HG03039 (cell line): ENCODE data around the gene RAB33B.

Source experiments
- ATAC-seq: cut with Tn5 transposase; IDR thresholded peaks from one replicate; pipeline ENCODE4 v1.9.1; 2021; ENCODE audit warnings: mild to moderate bottlenecking, moderate library complexity; ENCODE audit not compliant: unreplicated experiment

RAB33B gene

DNA sequence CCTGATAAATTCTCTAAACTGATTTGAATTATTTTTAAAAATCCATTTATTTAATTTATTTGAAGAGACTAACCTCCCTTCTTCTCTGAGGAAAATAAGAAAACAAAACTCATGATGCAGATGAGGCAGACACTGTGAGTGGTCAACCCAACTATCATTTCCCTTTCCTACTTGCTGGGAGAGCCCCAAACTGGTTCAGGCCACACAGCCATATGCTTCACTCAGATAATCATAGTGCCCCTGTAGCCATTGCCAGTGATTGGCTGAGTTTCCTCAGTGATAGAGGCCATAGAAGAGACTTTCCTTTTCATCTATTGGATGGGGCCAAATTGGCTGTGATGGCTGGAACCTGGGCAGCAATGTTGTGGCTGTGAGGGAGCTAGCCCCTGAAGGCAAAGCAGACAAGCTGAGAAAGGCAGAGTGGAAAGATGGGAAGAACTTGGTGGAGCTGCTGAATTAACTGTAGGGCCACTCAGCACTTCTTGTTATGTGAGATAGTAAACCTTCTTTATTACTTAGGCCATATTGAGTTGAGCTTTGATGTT, 49.8 kb downstream of the RAB33B start:
- no peak for ATAC-seq

DNA sequence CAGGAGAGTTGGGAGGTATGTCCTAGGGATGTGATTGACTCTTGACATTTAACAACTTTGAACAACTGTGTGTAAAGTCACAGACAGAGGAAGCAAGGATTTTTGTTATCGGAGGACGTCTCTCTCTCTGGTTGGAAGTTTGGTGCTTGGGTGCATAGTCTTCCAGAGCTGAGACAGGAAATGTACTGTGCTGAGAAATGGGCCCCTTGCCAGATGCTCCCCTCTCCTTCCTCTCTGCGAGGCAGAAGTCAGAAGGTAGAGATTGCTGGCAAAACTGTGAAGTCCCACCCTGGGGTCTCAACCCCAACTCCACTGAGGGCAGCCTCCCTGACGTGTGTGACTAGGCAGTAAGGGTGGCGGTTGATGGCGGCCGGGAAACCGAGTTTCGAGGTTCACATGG, 52.9 kb downstream of the RAB33B start:
- ATAC-seq = no peak

DNA sequence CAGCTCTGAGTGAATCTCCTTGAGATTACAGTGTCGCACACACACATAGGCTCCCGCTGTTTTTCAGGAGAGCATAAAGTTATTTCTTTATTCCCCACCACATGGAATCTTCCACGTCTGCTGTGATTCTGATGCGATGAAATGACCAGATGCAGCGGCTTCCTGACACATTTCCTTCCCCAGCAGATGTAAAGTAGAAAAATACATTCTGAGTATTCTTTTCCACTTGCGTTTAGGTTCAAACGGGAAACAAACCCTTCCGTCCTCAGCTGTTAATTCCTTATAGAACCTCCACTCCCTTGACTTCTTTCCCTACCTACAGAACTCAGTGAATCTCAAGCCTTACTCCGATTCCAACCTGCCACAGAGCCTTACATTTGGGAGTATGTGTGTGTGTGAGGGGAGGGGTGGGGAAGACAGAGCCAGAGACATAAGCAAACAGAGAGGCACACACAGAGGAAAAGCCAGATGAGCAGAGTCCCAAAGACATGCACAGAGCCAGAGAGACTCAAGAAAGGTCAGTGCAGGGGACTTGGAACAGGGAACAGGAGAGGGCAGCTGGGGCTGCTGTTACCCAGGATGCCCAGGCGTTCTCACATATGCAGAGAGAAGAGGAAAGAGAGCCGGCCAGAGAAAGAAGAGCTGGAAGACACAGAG, 54.8 kb downstream of the RAB33B start:
- no peak for ATAC-seq

DNA sequence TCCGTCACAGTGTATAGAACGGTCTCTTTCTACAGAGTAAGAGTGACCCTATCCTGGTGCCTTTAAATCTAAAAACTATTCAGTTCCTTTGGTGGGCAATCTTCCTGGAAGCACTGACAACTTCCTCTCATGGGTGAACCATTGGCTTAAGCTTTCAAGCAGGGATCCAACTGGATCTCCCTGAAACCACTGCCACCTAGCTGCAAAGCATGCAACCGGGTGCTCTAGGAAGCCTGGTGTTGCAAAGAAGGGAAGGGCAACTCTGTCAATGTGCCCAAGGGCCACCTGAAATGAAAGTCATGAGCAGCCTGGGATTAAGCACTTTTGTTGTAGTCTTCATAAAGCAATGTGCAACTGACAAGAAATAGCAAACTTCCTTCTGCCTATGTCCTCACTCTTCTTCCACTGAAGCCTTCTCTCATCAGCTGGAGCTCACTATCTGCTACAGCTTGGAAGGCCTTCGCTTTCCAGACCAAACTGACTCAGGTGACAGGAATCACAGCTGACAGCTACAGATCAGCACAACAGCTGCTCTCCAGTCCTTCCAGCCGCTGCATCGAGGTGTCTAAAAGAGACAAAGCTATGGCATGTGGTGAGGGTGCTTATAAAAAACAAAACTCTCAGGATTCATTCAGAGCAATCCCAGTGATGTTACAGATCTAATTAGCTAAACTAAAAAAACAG, 55.9 kb downstream of the RAB33B start:
- no peak for ATAC-seq

DNA sequence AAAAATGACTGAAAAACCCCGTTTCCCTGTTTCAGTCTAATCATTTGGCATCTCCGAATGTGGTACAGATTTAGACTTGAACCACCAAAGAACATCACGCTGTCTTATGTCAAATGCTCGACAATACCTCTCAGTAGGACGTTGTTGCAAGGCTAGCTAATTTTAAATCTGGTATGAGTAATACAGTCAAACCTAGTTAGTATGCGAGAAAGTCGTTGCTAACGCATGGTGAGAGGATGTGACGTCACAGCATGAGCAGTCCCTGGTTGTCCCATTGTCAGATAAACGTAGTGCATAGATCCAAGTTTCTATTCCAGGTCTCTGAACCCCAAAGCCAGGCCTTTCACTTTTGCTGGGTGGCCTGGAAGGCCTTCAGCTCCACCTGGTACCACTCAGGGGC, 57.4 kb downstream of the RAB33B start:
- ATAC-seq = no peak

DNA sequence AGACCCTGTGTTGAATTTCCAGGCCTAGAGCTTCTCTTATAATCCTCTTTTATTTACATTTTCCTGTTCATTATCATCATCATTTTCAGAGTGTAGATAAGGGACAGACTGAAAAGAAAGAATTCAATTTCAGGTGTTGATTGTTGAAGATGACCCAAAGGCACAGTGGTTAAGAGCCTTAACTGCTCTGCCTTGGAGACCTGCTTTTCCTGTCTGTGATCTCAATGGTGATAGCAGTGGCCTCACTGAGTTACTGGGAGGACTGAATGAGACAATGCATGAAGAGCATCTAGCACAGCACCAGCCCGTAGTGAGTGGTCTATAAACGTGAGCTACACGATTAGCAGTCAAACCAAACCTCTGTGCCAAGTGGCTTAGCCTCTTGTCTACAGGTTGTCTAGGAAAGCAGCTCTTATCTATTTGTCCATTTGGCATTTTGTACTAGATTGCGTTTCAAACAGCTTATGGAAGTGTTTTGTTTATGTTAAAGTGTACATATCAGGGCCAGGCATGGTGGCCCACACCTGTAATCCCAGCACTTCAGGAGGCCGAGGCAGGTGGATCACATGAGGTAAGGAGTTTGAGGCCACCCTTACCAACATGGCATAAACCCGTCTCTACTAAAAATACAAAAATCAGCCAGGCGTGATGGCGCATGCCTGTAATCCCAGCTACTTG, 60.6 kb downstream of the RAB33B start:
- ATAC-seq = no peak

DNA sequence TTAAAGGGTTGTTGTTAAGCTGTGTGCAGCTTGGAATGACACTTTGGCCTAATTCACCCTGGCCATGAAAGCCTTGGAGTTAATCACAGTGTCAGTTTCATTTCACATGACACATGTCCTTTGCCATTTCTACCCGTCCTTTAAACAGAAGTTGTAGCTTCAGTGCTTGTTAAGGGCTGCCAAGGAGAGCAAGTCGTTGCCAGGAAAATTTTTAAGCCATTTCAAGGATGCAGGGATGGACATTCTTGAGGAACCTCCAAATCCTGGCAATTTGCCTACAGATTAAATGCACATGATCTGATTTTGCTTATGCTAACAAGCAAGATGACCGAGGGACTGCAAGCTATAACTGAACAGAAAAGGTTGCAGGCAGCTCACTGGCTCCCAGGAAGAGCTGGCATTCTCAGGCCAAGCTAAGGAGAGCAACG, 61.6 kb downstream of the RAB33B start:
- no peak for ATAC-seq

DNA sequence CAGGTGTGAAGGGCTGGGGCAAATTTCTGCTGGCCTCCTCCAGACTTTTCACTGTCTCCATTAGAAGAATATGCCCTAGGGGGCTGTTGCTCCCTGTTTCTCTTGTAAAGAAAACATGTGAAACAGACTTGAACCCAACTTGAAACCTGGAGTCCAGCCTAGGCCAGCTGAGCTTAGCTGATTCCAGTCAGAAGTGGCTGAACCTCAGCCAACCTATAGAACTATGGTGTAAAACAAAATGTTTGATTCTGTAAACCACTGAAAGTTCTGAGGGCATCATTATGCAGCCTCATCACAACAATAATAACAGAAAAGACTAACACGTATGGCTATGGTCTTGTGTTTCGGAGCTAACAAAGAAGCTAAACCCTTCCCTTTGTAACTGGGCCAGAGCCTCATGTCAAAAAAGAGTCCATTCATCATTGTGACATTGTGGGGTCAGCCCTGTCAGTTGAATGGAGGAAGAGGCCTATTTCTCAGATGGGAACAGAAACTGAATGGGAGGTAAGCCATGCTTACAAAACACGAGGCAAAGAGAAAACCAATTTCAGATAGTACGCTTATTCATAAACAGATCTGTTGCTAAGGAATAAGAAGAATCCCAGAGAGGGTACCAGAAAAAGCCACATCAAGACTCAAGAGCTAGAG, 68.0 kb downstream of the RAB33B start:
- no peak for ATAC-seq

DNA sequence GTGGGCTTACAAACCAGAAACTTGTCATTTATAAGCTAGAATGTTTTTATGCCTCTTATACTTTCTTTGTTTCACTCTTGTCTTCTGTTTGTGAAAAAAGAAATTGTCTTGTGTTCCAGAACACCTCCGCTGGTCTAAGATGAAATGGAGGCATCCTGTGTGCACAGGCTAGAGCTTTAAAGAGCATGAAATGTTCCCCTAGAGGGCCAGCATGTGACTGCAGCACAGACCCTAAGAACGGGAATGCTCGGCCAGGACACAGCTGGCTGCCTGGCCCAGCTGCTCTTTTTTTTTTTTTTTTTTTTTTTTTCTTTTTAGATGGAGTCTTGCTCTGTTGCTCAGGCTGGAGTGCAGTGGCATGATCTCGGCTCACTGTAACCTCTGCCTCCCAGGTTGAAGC, 68.5 kb downstream of the RAB33B start:
- ATAC-seq = no peak

DNA sequence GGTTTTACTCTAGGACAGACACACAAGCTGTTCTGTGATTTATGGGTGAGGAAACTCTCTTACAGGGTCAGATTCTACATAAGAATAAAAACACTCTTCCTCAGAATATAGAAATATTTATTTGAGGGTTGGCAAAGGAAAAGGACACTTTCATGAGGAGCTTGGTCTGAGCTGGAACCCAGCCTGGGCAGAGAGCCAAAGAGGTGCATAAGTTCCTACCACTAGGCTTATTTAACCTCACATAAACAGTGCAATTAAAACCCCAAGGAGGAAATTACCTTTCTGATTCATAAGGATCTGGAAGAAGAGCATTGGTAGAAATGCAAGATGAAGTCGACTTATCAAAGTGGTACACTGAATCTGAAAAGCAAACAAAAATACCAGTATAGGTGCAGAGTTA, 69.2 kb downstream of the RAB33B start:
- ATAC-seq = no peak

DNA sequence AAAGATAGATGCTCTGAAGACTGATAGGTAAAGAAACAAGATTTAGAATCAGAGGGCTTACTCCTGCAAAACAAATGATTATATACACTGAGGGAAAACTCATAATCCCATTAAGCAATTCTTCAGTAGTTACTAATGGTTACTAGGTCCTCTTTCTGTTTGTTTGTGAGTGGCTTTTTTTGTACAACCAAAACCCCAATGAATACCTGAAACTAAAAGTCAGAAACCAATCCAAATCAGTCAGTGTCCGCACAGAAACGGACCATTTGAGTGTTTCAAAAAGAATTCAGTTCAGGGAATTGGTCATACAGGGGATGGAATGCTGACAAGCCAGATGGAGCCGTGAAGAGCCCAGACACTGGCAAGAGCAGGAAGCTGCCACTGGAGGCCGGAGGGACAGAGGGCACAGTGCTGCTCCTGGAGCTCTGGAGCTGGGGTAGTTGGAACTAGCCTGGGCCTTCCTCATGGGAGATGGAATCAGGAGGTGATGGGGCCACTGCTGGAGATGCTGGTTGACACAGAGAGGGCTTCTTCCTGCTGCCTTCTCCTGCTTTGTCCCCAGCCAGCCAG, 70.2 kb downstream of the RAB33B start:
- ATAC-seq = no peak

DNA sequence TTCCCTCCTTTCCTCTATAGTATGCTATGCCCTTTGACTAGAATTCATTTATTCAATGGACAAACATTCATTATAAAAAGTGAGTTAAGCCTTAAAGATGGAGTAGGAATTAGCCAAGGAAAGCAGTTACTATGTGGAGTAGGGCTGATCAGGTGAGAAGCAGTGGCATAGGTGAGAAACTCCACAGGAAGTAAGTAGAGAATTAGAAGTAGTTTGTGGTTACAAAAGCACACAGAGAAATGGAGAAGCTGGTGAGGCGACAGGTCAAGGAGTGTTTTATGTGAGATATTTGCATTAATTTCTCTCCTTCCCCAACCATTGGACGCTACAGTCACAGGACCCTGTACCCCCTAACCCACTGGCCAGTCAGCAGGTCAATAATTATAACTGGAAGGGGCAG, 71.5 kb downstream of the RAB33B start:
- ATAC-seq = no peak
